ENCODE results near the gene ZNF407.
"Not testable (repeated sequence)": the region's sequence is repeated elsewhere in the genome, so short reads cannot be mapped to it uniquely, and the experiment has no call there.

ZNF407 gene

DNA sequence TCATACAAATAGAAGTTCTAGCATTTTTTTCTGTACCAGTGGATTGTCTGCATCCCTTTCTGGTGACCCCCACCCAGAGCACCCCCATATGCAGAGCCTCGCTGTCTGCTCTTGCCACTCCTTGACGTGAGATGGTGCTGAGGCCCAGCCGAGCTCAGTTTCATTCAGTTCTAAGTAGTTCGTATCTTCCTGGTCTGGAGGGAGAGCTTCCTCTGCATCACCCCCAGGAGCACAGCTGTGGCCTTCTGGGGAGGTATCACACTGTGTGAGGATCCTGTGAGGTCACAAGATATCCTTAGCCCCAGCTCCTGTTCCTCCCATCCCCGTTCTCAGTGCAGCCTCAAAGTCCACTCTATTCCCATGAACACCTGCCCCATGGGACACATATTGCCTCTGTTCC lies 478.6 kb downstream of the ZNF407 start:
- no peak for DNase-seq

- DNase-seq: no peak
Measured at GRCh38 chr18:75081486-75081885, 483.8 kb downstream of the ZNF407 start.

DNA sequence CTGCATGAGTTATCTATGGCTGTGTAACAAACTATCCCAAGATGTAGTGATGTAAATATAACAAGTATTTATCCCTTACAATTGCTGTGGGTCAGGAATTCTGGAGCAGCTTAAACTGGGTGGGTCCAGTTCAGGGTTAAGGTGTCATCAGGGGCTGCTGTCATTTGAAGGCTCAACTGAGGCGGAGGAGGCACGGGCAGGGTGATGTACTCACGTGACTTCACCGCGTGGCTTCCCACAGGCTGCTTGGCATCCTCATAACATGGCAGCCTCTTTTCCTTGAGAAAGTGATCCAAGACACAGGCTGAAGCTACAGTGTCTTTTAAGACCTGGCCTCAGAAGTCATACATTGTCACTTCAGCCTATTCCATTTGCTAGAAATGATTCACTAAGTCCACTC lies 485.5 kb downstream of the ZNF407 start:
- no peak for DNase-seq

DNA sequence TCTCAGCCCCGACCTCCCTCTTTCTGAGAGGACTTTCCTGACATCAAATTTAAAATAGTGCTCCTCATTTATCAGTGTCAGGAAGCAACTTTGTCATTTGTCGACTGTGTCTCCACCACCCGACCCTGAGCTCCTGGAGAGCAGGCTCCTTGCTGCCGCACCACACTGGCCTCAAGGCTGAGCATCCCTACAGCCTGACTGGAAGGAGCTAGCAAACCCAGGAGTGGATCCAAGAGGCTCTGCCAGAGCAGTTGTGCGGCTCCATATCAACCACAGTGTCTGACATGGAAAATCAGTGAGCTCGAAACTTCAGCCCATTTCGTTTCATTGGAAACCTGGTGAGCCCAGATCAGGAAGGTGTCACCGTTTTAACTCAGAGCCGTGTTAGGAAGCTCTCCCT lies 486.1 kb downstream of the ZNF407 start:
- no peak for DNase-seq

DNA sequence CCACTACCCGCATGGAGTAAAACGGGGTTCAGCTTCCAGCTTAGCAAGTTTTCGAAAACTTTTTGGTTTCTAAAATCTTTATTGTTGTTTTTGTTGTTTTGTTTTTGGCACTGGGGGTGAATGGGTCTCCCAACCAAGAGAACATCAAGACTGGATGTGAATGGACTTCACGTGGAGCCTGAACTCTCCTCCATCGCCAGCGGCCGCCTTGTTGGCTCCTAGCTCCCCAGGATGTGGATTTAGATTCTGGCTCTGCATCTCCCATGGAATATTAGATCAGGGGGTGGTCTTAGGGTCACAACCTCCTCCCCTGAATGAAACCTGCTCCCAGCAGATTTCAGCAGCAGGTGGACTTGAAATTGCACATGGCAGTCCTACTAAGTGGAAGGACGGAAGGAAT lies 488.0 kb downstream of the ZNF407 start:
- not testable (repeated sequence) for DNase-seq

DNA sequence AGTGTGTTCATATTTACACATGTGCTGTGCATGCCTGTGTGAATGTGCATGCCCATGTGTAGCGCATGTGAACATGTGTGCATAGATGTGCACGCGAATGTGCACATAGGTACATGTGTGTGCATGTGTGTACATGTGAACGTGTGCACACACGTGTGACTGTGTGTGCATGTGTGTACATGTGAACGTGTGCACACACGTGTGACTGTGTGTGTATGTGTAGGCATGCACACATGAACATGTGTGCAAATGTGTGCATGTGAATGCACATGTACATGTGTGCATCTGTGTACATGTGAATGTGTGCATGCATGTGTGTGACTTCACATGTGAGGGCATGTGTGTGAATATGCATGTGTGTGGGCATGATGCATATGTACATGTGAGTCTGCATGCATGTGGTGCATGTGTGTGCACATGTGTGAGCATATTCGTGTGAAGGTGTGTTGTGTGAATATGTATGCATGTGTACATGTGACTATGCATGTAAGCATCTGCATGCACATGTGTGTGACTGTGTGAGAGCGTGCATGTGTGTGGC lies 488.9 kb downstream of the ZNF407 start:
- no peak for DNase-seq

GRCh38 chr18:75087119-75088020 lies 489.7 kb downstream of the ZNF407 start:
- no peak for DNase-seq

DNA sequence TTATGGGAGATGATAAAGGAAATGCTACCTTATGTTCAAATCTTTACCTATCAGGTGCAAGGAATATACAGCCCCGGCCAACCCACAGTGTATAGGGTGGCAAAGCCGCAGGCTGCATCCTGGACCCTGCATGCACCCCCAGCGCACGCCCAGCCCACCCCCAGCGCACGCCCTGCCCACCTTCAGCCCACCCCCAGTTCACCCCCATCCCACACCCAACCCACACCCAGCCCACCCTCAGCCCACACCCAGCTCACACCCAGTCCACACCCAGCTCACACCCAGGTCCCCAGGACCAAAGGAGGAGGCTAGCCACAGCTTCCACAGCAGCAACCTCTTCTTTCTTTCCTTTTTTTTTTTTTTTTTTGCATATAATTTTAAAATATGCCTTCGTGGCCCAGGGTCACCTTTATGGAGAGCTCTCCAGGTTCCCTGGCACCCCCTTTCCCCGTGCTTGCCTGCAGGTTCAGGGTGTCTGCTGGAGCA lies 490.4 kb downstream of the ZNF407 start:
- no peak for DNase-seq

DNA sequence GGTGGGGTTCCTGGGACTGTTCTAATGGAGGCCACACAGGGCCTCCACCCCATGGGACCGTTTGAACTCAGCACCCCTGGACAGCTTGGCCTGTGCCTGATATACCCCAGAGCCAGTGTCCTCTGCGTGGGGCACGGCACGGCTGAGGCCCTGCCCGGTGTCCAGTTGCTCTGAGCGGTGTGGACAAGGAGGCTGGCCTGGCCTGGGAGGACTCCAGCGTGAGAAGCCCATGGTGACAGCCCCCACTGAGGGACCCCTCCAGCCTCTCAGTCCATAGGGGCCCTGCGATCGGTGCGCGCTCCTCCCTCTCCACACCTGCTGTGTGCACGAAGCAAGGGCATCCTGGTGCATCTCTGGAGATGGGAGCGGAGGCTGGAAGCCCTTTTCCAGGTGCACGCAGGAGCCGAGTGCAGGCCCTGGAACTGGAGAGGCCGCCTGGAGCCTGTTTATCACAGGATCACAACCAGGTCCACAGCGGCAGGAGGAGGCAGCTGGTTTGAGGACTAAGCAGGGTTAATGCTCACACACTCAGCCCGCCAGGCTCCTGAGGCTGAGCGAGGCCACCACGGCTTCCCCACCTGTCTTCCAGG lies 491.0 kb downstream of the ZNF407 start:
- DNase-seq: no peak

DNA sequence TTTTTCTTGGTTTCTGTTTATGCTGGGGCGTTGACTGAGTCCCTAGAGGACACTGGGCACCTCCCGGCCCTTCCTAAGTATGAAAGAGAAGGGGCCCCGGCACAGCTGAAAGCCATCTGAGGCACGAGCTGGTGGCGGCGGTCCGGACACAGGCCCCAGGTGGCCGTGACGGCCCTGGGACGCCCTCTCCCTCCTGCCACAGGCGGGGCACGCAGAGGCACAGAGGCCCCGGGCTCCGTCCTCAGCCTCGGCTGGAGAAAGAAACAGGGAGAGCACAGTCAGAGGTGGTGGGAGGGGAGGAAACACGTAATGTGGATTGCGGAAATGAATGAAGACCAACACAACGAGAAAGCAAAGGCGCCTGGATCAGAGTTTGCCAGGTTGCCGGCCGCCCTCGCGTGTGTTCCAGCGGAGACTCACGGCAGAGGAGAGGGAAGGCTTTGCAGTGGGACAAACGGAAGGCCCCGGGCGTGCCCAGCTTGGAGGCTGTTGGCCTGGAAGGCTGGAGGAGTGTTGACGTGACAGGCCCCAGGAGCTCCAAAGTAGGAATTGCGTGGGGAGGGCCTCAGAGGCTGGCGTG lies 492.2 kb downstream of the ZNF407 start:
- DNase-seq: no peak

- no peak for DNase-seq
Measured at GRCh38 chr18:75090336-75090735, 492.7 kb downstream of the ZNF407 start.

DNA sequence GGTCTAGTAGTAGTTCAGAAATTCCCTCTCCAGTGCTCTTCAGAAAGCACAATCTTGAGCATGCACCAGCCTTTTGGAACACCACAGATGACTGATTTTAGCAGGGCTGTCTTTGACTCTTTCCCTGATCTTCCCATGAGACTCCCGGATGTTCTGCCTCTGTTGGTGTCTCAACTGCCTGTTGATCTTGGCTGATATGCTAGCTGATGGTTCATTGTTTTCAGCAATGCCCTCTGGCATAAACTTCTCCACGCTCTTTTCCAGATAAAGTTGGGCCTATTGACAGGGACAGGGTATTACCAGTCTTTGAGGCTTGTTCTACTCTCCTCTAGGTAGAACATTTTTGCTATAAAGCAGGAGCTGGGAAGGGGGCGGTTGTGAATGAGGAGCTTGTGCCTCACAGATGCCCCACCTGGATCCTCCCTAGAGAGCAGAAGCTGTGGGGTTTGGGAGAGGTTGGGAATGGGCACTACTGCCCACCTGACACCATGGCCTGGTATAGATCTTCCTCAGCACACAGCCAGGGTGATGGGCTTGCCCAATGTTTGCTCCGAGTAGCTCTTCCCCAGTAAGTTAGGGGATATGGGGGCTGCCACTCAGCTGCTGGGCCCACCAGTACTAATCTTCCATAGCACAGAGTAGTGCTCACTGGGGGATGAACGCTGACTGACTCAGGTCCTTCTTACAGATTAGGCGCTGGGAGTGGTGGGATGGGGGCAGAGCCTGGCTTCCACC lies 500.0 kb downstream of the ZNF407 start:
- no peak for DNase-seq

DNA sequence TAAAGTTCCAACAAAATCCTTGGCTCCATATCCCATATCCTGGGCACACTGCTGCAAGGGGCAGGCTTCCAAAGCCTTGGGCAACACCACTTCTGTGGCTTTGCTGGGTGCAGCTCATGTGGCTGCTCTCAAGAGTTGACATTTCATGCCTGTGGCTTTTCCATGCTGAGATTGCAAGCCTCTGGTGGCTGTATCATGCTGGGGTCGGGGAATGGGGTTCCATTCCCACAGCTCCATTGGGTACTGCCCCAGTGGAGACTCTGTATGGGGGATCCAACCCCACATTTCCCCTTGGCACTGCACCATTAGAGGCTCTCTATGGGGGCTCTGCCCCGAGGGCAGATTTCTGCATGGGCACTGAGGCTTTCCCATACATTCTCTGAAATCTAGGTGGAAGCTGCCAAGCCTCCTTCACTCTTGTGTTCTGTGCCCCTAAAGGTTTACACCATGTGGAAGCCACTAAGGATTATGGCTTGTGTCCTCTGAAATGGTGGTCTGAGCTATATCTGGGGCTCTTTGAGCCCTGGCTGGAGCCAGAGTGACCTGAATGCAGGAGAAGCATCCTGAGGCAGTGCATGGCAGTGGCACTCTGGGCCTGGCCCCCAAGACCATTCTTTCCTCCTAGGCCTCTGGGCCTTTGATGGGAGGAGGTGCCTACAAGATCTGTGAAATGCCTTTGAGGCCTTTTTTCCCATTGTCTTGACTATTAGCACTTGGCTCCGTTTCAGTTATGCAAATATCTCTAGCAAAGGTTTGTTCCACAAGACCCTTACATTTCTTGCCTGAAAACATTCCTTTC lies 503.4 kb downstream of the ZNF407 start:
- DNase-seq: no peak

GRCh38 chr18:75101916-75102315 lies 504.2 kb downstream of the ZNF407 start:
- DNase-seq: no peak

GRCh38 chr18:75104029-75104428 lies 506.4 kb downstream of the ZNF407 start:
- DNase-seq: not testable (repeated sequence)

GRCh38 chr18:75104483-75104882 lies 506.8 kb downstream of the ZNF407 start:
- no peak for DNase-seq

DNA sequence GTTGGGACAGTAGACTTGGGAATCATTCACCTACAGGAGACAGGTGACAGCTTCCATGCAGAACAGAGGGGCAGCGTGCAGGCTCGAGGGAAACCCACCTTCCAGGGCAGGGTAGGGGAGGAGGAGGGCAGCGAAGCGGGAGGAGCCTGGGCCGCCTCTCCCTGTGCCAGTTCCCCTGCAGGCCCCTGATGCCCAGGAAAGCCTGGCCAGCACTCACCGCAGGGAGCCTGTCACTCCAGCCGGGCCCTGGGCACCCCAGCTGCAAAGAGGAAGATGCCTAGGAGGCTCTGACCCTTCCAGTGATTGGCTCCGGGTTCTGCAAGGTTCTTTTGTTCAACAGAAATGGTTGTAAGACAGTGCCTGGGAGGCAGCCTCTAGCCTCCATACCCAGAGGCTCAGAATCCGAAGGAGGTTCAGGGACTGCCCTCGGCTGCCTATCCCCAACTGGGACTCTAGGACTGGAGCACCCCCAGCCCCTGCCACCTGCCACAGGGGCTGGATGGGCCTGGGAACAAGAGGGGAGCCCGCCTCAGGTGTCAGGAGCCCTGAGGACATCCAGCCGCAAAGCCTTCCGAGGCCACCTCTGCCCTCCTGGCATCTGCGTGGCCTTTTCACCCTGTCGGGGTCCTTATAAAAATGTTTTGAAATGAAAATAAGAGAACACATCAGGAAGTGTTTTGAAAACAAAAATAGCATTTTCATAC lies 508.0 kb downstream of the ZNF407 start:
- no peak for DNase-seq

- DNase-seq: no peak
Measured at GRCh38 chr18:75106746-75107145, 509.1 kb downstream of the ZNF407 start.

DNA sequence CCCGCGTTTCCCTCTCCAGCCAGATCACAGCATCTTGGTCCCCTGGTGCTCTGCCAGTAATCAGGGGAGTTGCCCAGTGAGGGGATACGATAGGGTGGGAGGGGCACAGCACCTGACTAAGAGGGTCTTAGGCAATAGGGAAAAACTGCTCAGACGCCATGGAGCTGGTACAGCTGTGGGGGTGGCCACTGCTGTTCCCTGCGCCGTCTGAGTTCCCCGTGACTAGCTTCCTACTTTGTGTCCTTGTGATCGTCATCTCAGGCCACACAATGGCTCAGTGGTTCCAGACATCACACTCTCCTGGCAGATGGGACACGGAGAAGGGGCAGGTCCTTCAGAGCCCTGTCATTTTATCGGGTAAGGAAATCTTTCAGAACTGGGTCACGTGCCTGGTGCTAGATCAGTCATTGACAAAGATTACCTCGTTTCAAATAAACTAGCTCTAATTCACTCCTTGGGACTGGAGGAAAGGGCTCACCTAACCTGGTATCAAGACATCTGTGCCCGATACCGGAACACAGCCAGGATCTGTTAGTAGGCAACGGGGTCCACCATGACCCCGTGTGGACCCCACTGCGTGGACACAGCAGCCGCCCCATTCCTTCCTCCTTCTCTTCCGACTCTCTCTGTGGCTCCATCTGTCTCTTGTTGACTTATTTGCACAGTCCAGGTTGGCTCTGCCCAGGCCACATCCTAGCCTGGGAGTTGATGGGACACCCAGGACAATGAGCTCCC lies 509.7 kb downstream of the ZNF407 start:
- DNase-seq: no peak

DNA sequence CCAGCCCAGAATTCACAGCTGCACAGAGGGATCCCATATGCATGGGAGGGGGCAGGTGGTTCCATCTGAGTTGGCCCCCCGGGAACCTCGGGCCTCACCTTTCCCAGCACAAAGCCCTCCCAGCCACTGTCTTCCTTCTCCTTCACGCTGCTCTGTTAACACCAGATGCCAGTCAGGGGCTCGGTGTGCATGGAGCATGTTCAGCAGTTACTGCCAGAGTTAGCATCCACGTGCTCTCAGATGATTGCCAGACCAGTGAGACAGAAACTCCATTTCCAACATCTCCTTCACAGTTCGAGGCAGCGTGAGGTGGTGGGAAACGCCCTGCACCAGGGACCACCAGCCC lies 510.2 kb downstream of the ZNF407 start:
- no peak for DNase-seq
